Liver (tissue), 9 donors: ENCODE data around the gene TOLLIP. TPM values are rescaled to one million over a fixed set of nuclear protein-coding genes. Genes with fewer than 3 reads are reported as not detected.
A peak's percentile ranks its signal among the peaks of the same experiment; 100 is the strongest.
"Not testable (repeated sequence)": the region's sequence is repeated elsewhere in the genome, so short reads cannot be mapped to it uniquely, and the experiment has no call there.

ENCODE experiments used
- DNase-seq: peaks from one replicate; pipeline ENCODE4 v3.0.0-alpha.2; 2017; ENCODE audit warnings: low spot score
- H3K27ac ChIP-seq, 2 donors: one replicate each; pipeline ENCODE4 v1.7.0; 2013; ENCODE audit warnings: inconsistent platforms in 2 of 2, low read length in 2 of 2, control low read depth in 1 of 2, low read depth in 1 of 2, mild to moderate bottlenecking in 1 of 2
- H3K27me3 ChIP-seq, 4 donors: one replicate each; pipeline versions ENCODE4 v1.6.1 to v1.7.0; 2013; ENCODE audit warnings: low read length in 3 of 4, inconsistent platforms in 1 of 4, mild to moderate bottlenecking in 1 of 4, moderate library complexity in 1 of 4; ENCODE audit not compliant: control insufficient read depth in 4 of 4, insufficient read depth in 4 of 4
- H3K36me3 ChIP-seq, 4 donors: one replicate each; pipeline versions ENCODE4 v1.6.1 to v1.7.0; 2013; ENCODE audit warnings: low read length in 3 of 4, mild to moderate bottlenecking in 3 of 4, low read depth in 1 of 4, moderate library complexity in 1 of 4; ENCODE audit not compliant: control insufficient read depth in 4 of 4, insufficient read depth in 3 of 4
- H3K4me1 ChIP-seq, 4 donors: one replicate each; pipeline versions ENCODE4 v1.6.1 to v1.7.0; 2013; ENCODE audit warnings: low read length in 3 of 4, mild to moderate bottlenecking in 3 of 4, moderate library complexity in 1 of 4; ENCODE audit not compliant: control insufficient read depth in 4 of 4, insufficient read depth in 4 of 4
- H3K4me3 ChIP-seq, 3 donors: one replicate each; pipeline versions ENCODE4 v1.6.1 to v1.7.0; 2013; ENCODE audit warnings: low read length in 3 of 3, control low read depth in 1 of 3, low read depth in 1 of 3, mild to moderate bottlenecking in 1 of 3
- H3K9ac ChIP-seq, 2 donors: one replicate each; pipeline ENCODE4 v1.7.0; 2013; ENCODE audit warnings: low read length in 2 of 2, mild to moderate bottlenecking in 2 of 2, moderate library complexity in 2 of 2, control low read depth in 1 of 2, low read depth in 1 of 2
- H3K9me3 ChIP-seq, 4 donors: one replicate each; pipeline versions ENCODE4 v1.6.1 to v1.7.0; 2013; ENCODE audit warnings: low read length in 3 of 4; ENCODE audit not compliant: control insufficient read depth in 4 of 4
- ATF3 ChIP-seq: IDR thresholded peaks from 2 replicates; pipeline ENCODE4 v1.6.1; 2016; ENCODE audit warnings: antibody characterized with exemption
- CTCF ChIP-seq: fragments of 150-350 bp; IDR thresholded peaks from 2 replicates; pipeline ENCODE4 v1.5.1; 2017; ENCODE audit warnings: improper control_type of control experiment, low read depth, low read length; ENCODE audit not compliant: missing input control
- EGR1 ChIP-seq, 2 donors: IDR thresholded peaks; 2 replicates each; pipeline ENCODE4 v1.6.1; 2016 to 2018; ENCODE audit warnings: antibody characterized with exemption in 2 of 2, low read depth in 2 of 2
- FOXA1 ChIP-seq: IDR thresholded peaks from 2 replicates; pipeline ENCODE4 v1.6.1; 2016; ENCODE audit warnings: antibody characterized with exemption
- FOXA2 ChIP-seq: IDR thresholded peaks from 2 replicates; pipeline ENCODE4 v1.6.1; 2016; ENCODE audit warnings: antibody characterized with exemption
- GABPA ChIP-seq, 2 donors: IDR thresholded peaks in 1 of 2; conservative IDR thresholded peaks in 1 of 2; 2 replicates each; pipeline ENCODE4 v1.6.1; 2016; ENCODE audit warnings: antibody characterized with exemption in 2 of 2, mild to moderate bottlenecking in 1 of 2, moderate library complexity in 1 of 2
- HNF4A ChIP-seq, 2 donors: conservative IDR thresholded peaks; 2 replicates each; pipeline ENCODE4 v1.6.1; 2016; ENCODE audit warnings: antibody characterized with exemption in 2 of 2, mild to moderate bottlenecking in 2 of 2
- HNF4G ChIP-seq: IDR thresholded peaks from 2 replicates; pipeline ENCODE4 v1.6.1; 2016; ENCODE audit warnings: antibody characterized with exemption
- JUND ChIP-seq, 2 donors: IDR thresholded peaks; 2 replicates each; pipeline ENCODE4 v1.6.1; 2016; ENCODE audit warnings: antibody characterized with exemption in 2 of 2
- MAX ChIP-seq: IDR thresholded peaks from 2 replicates; pipeline ENCODE4 v1.6.1; 2016; ENCODE audit warnings: antibody characterized with exemption
- RAD21 ChIP-seq, 2 donors: IDR thresholded peaks; 2 replicates each; pipeline ENCODE4 v1.6.1; 2016; ENCODE audit warnings: antibody characterized with exemption in 2 of 2, mild to moderate bottlenecking in 2 of 2
- RXRA ChIP-seq, 2 donors: IDR thresholded peaks; 2 replicates each; pipeline ENCODE4 v1.6.1; 2017 to 2018; ENCODE audit warnings: antibody characterized with exemption in 2 of 2, mild to moderate bottlenecking in 1 of 2
- SP1 ChIP-seq: IDR thresholded peaks from 2 replicates; pipeline ENCODE4 v1.6.1; 2018; ENCODE audit warnings: antibody characterized with exemption, mild to moderate bottlenecking
- TAF1 ChIP-seq: conservative IDR thresholded peaks from 2 replicates; pipeline ENCODE4 v1.6.1; 2016; ENCODE audit warnings: antibody characterized with exemption, mild to moderate bottlenecking
- WGBS: extraction: QIAGEN DNeasy Blood & Tissue Kit; methylation state at CpG from one replicate; pipeline ENCODE4 v1.1.7; 2013; 5-methylcytosine and 5-hydroxymethylcytosine counted together
- polyA plus RNA-seq, 2 donors: library from polyadenylated mRNA; stranded (reverse) in 1 of 2; unstranded in 1 of 2; fragments of 200-250 nt in 1 of 2; fragments of >200 nt in 1 of 2; fragmentation: Nextera tagmentation in 1 of 2; extraction: Ambion mirVana in 1 of 2; gene quantifications; one replicate each; pipeline versions ENCODE4 v1.2.1 to v1.2.3, GENCODE V29; 2013 to 2015
- total RNA-seq, 2 donors: library from RNA; depleted of rRNA; stranded (reverse); fragments of >200 nt; gene quantifications; one replicate each; pipeline ENCODE4 v1.2.3, GENCODE V29; 2014
- donor health status: healthy.
- donor health status: healthy.
- donor health status: healthy.
- donor health status: healthy.
- donor health status: healthy.

The TOLLIP gene
- total and polyA plus RNA-seq, 4 donors, result 27.5 to 102 (median 72.9) TPM

- 93% methylated on average over 14 of the region's 14 CpGs for WGBS
- TF ChIP-seq GABPA (IDR thresholded peaks at IDR 0.05 in 1 of 2, conservative IDR thresholded peaks at IDR 0.05 in 1 of 2) (no peak), EGR1 (IDR thresholded peaks at IDR 0.05; ENCODE audit: low read depth in 2 of 2) (no peak), FOXA2 (no peak), HNF4A (conservative IDR thresholded peaks at IDR 0.05) (no peak), JUND (IDR thresholded peaks at IDR 0.05) (no peak)
- Histone ChIP-seq H3K36me3 (no peaks in the 10 kb centered on the region), H3K27ac (no peak overlapping the region), H3K4me3 (no peak overlapping the region), H3K9ac (no peak overlapping the region), H3K4me1 (no peaks in the 10 kb centered on the region), H3K27me3 (no peaks in the 10 kb centered on the region), H3K9me3 (no peaks in the 10 kb centered on the region)
- no peak for DNase-seq
Measured at GRCh38 chr11:1348146-1348795, 38.8 kb upstream of the TOLLIP start.

GRCh38 chr11:1347411-1347999, 38.1 kb upstream of the TOLLIP start:
- not testable (repeated sequence) for H3K27ac ChIP-seq, H3K36me3 ChIP-seq, H3K9ac ChIP-seq, DNase-seq, H3K27me3 ChIP-seq, H3K4me3 ChIP-seq, H3K4me1 ChIP-seq, H3K9me3 ChIP-seq
- WGBS, result 93% methylated on average over 18 of the region's 18 CpGs

- TF ChIP-seq SP1, result no peak
- TF ChIP-seq RXRA (IDR thresholded peaks at IDR 0.05), result no peak
- TF ChIP-seq HNF4A (conservative IDR thresholded peaks at IDR 0.05), result no peak
- no peak for TF ChIP-seq TAF1
- no peak for TF ChIP-seq ATF3
- TF ChIP-seq GABPA (IDR thresholded peaks at IDR 0.05 in 1 of 2, conservative IDR thresholded peaks at IDR 0.05 in 1 of 2), result no peak
- Histone ChIP-seq H3K27ac (no peak overlapping the region), H3K9ac (no peak overlapping the region), H3K36me3 (no peaks in the 10 kb centered on the region), H3K4me3 (no peak overlapping the region), H3K4me1 (no peaks in the 10 kb centered on the region), H3K9me3 (no peaks in the 10 kb centered on the region), H3K27me3 (no peaks in the 10 kb centered on the region)
- 90% methylated on average over 28 of the region's 28 CpGs for WGBS
- no peak for DNase-seq
Measured at GRCh38 chr11:1346669-1347390, 37.4 kb upstream of the TOLLIP start.

- H3K4me3 ChIP-seq, result no peak overlapping the region
- WGBS, result 84% methylated on average over 28 of the region's 28 CpGs
- DNase-seq, result peak; percentile 23
- no peaks in the 10 kb centered on the region for H3K9me3 ChIP-seq
- H3K4me1 ChIP-seq, result no peaks in the 10 kb centered on the region
- no peaks in the 10 kb centered on the region for H3K36me3 ChIP-seq
- H3K27ac ChIP-seq, result no peak overlapping the region
- no peak for TF ChIP-seq RXRA (IDR thresholded peaks at IDR 0.05)
- no peak for TF ChIP-seq SP1
- no peak for TF ChIP-seq FOXA2
- no peak for TF ChIP-seq RAD21 (IDR thresholded peaks at IDR 0.05)
- no peak for TF ChIP-seq TAF1
- TF ChIP-seq CTCF, result no peak
- TF ChIP-seq MAX, result no peak
- no peak for TF ChIP-seq HNF4A (conservative IDR thresholded peaks at IDR 0.05)
- TF ChIP-seq FOXA1, result no peak
- TF ChIP-seq JUND (IDR thresholded peaks at IDR 0.05), result no peak
- no peak for TF ChIP-seq GABPA (IDR thresholded peaks at IDR 0.05 in 1 of 2, conservative IDR thresholded peaks at IDR 0.05 in 1 of 2)
- no peak for TF ChIP-seq EGR1 (IDR thresholded peaks at IDR 0.05; ENCODE audit: low read depth in 2 of 2)
- no peak for TF ChIP-seq HNF4G
- H3K9ac ChIP-seq, result no peak overlapping the region
- H3K27me3 ChIP-seq, result no peaks in the 10 kb centered on the region
Measured at GRCh38 chr11:1345737-1346513, 36.5 kb upstream of the TOLLIP start.
